WTC11 (cell line): Measurements from ENCODE around the gene ASIC5. TPM values are rescaled to one million over a fixed set of nuclear protein-coding genes. Genes with fewer than 3 reads are reported as not detected.

Experiments used
- ATAC-seq: fragments of 200-7000 bp; cut with Tn5 transposase; 2 replicates; pipeline ENCODE4 v1.10.0; 2021; ENCODE audit warnings: mild to moderate bottlenecking, moderate library complexity
- Bru-seq: library from RNA; stranded (reverse); fragments of 400-500 nt; gene quantifications from one replicate; lab custom pipeline; 2021; lab: Mats Ljungman, UMichigan
- CTCF ChIA-PET: fragments of 300-600 bp; sonication (Branson Sonifier 250); formaldehyde crosslinking; loops from one replicate; lab custom pipeline; 2021; ENCODE audit warnings: antibody characterized with exemption; lab: Charles Lee
- POLR2A ChIA-PET: fragments of 350-600 bp; sonication (Branson Sonifier 250); formaldehyde crosslinking; loops from one replicate; lab custom pipeline; 2021; ENCODE audit warnings: antibody characterized with exemption; lab: Charles Lee
- DNase-seq: peaks from one replicate; pipeline ENCODE4 v3.0.0; 2021; ENCODE audit warnings: low spot score
- H3K27ac Mint-ChIP-seq: 2 replicates; pipeline ENCODE4 v1.8.0; 2021; ENCODE audit warnings: mixed read lengths
- H3K27me3 Mint-ChIP-seq: 2 replicates; pipeline ENCODE4 v1.8.0; 2021; ENCODE audit warnings: low read depth, mild to moderate bottlenecking, moderate library complexity, mixed read lengths
- H3K36me3 Mint-ChIP-seq: 2 replicates; pipeline ENCODE4 v1.8.0; 2021; ENCODE audit warnings: mixed read lengths
- H3K4me1 Mint-ChIP-seq: 2 replicates; pipeline ENCODE4 v1.8.0; 2022; ENCODE audit warnings: mixed read lengths
- H3K4me3 Mint-ChIP-seq: 2 replicates; pipeline ENCODE4 v1.8.0; 2021; ENCODE audit warnings: mild to moderate bottlenecking, moderate library complexity, mixed read lengths
- H3K9me3 Mint-ChIP-seq: 2 replicates; pipeline ENCODE4 v1.8.0; 2021; ENCODE audit warnings: mixed read lengths
- EMX1 ChIP-seq: fragments of 250-450 bp; sonication (Bioruptor Pico); IDR thresholded peaks from 2 replicates; pipeline ENCODE4 v1.8.0; 2021; ENCODE audit warnings: mild to moderate bottlenecking
- FOXP1 ChIP-seq: sonication (generic); formaldehyde crosslinking; IDR thresholded peaks from 2 replicates; pipeline ENCODE4 v1.8.0; 2022; ENCODE audit warnings: missing genetic modification reagents, mild to moderate bottlenecking, moderate library complexity, borderline replicate concordance
- HMGA2 ChIP-seq: fragments of 250-450 bp; sonication (Bioruptor Pico); IDR thresholded peaks from 2 replicates; pipeline ENCODE4 v1.4.0; 2021; ENCODE audit warnings: mild to moderate bottlenecking, moderate library complexity
- NR3C1 ChIP-seq: sonication (generic); formaldehyde crosslinking; conservative IDR thresholded peaks from 2 replicates; pipeline ENCODE4 v1.8.1; 2023; ENCODE audit warnings: low read depth, mild to moderate bottlenecking, missing genetic modification reagents
- SMAD3 ChIP-seq: sonication (generic); formaldehyde crosslinking; IDR thresholded peaks from 2 replicates; pipeline ENCODE4 v1.8.0; 2022; ENCODE audit warnings: missing genetic modification reagents, mild to moderate bottlenecking, borderline replicate concordance
- TEAD1 ChIP-seq: sonication (generic); formaldehyde crosslinking; IDR thresholded peaks from 2 replicates; pipeline ENCODE4 v1.8.0; 2022; ENCODE audit warnings: mild to moderate bottlenecking, missing genetic modification reagents
- TP53 ChIP-seq: sonication (generic); formaldehyde crosslinking; IDR thresholded peaks from 2 replicates; pipeline ENCODE4 v1.8.1; 2023; ENCODE audit warnings: mild to moderate bottlenecking, missing genetic modification reagents
- ZNF121 ChIP-seq: sonication (generic); formaldehyde crosslinking; IDR thresholded peaks from 2 replicates; pipeline ENCODE4 v1.8.0; 2023; ENCODE audit warnings: missing genetic modification reagents
- ZNF423 ChIP-seq: fragments of 250-450 bp; sonication (Bioruptor Pico); IDR thresholded peaks from 2 replicates; pipeline ENCODE4 v2.1.2; 2022; ENCODE audit warnings: mild to moderate bottlenecking, moderate library complexity
- ZNF671 ChIP-seq: fragments of 250-450 bp; sonication (Bioruptor Pico); IDR thresholded peaks from 2 replicates; pipeline ENCODE4 v1.8.0; 2021; ENCODE audit warnings: mild to moderate bottlenecking
- long read RNA-seq, 3 experiments: library from RNA in 1 of 3; library from capped mRNA in 1 of 3; library from polyadenylated mRNA in 1 of 3; unstranded in 2 of 3; stranded (forward) in 1 of 3; transcript quantifications; one replicate each; pipeline ENCODE4 v2.0.0, GENCODE V29; 2021
- total RNA-seq: library from RNA; stranded (reverse); gene quantifications from 3 replicates; pipeline ENCODE4 v1.2.3, GENCODE V29; 2021
- TF ChIP-seq, protein P1 (sequence below): sonication (generic); formaldehyde crosslinking; IDR thresholded peaks from 2 replicates; pipeline ENCODE4 v1.8.1; 2023; ENCODE audit warnings: mild to moderate bottlenecking, missing genetic modification reagents, borderline replicate concordance
- TF ChIP-seq, protein P2 (sequence below): sonication (generic); formaldehyde crosslinking; IDR thresholded peaks from 2 replicates; pipeline ENCODE4 v1.8.0; 2022; ENCODE audit warnings: mild to moderate bottlenecking, missing genetic modification reagents
- TF ChIP-seq, protein P3 (sequence below): sonication (generic); formaldehyde crosslinking; IDR thresholded peaks from 2 replicates; pipeline ENCODE4 v1.8.0; 2023; ENCODE audit warnings: missing genetic modification reagents, mild to moderate bottlenecking, borderline replicate concordance
- TF ChIP-seq, protein P4 (sequence below): sonication (generic); formaldehyde crosslinking; IDR thresholded peaks from 2 replicates; pipeline ENCODE4 v1.8.1; 2023; ENCODE audit warnings: mild to moderate bottlenecking, missing genetic modification reagents, moderate library complexity
- TF ChIP-seq, protein P5 (sequence below): sonication (generic); formaldehyde crosslinking; IDR thresholded peaks from 2 replicates; pipeline ENCODE4 v1.8.0; 2022; ENCODE audit warnings: mild to moderate bottlenecking, missing genetic modification reagents
- TF ChIP-seq, protein P6 (sequence below): fragments of 200-600 bp; IDR thresholded peaks from 2 replicates; pipeline ENCODE4 v1.8.0; 2022; ENCODE audit warnings: antibody characterized with exemption

Gene ASIC5, protein sequence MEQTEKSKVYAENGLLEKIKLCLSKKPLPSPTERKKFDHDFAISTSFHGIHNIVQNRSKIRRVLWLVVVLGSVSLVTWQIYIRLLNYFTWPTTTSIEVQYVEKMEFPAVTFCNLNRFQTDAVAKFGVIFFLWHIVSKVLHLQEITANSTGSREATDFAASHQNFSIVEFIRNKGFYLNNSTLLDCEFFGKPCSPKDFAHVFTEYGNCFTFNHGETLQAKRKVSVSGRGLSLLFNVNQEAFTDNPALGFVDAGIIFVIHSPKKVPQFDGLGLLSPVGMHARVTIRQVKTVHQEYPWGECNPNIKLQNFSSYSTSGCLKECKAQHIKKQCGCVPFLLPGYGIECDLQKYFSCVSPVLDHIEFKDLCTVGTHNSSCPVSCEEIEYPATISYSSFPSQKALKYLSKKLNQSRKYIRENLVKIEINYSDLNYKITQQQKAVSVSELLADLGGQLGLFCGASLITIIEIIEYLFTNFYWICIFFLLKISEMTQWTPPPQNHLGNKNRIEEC
- total RNA-seq: not detected in 3 replicates
- not detected for Bru-seq, nascent RNA
- long read RNA-seq, experiment 1: 0 reads
- long read RNA-seq, experiment 2: 0 reads
- long read RNA-seq, experiment 3: 0 reads

DNA sequence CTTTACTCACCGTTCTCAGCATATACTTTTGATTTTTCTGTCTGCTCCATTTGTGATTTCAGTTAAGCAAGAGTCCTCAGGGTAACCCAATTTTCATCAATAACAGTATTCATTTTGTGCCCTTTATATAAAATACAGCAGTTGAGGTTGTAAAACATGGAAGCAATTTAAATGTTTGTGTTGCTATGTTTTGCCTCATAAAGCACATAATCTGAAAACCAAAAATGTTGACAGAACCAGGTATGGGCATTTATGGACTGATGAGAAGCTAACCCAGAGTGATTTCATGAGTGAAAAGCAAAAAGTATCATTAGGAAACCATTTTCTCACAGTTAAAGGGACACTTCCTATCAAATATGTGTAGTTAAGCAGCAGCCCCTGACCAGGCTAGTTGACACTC lies at the start of gene ASIC5:
Gene ASIC5, minus strand, starts transcription at position 101 of the 400 bp plus-strand sequence. Its CDS starts 51 bp downstream, at position 50.
- TF ChIP-seq, protein P1, sequence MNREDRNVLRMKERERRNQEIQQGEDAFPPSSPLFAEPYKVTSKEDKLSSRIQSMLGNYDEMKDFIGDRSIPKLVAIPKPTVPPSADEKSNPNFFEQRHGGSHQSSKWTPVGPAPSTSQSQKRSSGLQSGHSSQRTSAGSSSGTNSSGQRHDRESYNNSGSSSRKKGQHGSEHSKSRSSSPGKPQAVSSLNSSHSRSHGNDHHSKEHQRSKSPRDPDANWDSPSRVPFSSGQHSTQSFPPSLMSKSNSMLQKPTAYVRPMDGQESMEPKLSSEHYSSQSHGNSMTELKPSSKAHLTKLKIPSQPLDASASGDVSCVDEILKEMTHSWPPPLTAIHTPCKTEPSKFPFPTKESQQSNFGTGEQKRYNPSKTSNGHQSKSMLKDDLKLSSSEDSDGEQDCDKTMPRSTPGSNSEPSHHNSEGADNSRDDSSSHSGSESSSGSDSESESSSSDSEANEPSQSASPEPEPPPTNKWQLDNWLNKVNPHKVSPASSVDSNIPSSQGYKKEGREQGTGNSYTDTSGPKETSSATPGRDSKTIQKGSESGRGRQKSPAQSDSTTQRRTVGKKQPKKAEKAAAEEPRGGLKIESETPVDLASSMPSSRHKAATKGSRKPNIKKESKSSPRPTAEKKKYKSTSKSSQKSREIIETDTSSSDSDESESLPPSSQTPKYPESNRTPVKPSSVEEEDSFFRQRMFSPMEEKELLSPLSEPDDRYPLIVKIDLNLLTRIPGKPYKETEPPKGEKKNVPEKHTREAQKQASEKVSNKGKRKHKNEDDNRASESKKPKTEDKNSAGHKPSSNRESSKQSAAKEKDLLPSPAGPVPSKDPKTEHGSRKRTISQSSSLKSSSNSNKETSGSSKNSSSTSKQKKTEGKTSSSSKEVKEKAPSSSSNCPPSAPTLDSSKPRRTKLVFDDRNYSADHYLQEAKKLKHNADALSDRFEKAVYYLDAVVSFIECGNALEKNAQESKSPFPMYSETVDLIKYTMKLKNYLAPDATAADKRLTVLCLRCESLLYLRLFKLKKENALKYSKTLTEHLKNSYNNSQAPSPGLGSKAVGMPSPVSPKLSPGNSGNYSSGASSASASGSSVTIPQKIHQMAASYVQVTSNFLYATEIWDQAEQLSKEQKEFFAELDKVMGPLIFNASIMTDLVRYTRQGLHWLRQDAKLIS: no peak
- TF ChIP-seq ZNF423 (CRISPR knock-in tag) (no peak), EMX1 (no peak), ZNF121 (CRISPR knock-in tag) (no peak), HMGA2 (CRISPR knock-in tag) (no peak), NR3C1 (CRISPR knock-in tag) (no peak), TP53 (CRISPR knock-in tag) (no peak), ZNF671 (CRISPR knock-in tag) (no peak), FOXP1 (CRISPR knock-in tag) (no peak), SMAD3 (CRISPR knock-in tag) (no peak), TEAD1 (CRISPR knock-in tag) (no peak)
- TF ChIP-seq, protein P2, sequence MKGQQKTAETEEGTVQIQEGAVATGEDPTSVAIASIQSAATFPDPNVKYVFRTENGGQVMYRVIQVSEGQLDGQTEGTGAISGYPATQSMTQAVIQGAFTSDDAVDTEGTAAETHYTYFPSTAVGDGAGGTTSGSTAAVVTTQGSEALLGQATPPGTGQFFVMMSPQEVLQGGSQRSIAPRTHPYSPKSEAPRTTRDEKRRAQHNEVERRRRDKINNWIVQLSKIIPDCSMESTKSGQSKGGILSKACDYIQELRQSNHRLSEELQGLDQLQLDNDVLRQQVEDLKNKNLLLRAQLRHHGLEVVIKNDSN: no peak
- TF ChIP-seq, protein P3, sequence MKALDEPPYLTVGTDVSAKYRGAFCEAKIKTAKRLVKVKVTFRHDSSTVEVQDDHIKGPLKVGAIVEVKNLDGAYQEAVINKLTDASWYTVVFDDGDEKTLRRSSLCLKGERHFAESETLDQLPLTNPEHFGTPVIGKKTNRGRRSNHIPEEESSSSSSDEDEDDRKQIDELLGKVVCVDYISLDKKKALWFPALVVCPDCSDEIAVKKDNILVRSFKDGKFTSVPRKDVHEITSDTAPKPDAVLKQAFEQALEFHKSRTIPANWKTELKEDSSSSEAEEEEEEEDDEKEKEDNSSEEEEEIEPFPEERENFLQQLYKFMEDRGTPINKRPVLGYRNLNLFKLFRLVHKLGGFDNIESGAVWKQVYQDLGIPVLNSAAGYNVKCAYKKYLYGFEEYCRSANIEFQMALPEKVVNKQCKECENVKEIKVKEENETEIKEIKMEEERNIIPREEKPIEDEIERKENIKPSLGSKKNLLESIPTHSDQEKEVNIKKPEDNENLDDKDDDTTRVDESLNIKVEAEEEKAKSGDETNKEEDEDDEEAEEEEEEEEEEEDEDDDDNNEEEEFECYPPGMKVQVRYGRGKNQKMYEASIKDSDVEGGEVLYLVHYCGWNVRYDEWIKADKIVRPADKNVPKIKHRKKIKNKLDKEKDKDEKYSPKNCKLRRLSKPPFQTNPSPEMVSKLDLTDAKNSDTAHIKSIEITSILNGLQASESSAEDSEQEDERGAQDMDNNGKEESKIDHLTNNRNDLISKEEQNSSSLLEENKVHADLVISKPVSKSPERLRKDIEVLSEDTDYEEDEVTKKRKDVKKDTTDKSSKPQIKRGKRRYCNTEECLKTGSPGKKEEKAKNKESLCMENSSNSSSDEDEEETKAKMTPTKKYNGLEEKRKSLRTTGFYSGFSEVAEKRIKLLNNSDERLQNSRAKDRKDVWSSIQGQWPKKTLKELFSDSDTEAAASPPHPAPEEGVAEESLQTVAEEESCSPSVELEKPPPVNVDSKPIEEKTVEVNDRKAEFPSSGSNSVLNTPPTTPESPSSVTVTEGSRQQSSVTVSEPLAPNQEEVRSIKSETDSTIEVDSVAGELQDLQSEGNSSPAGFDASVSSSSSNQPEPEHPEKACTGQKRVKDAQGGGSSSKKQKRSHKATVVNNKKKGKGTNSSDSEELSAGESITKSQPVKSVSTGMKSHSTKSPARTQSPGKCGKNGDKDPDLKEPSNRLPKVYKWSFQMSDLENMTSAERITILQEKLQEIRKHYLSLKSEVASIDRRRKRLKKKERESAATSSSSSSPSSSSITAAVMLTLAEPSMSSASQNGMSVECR: no peak
- TF ChIP-seq, protein P4, sequence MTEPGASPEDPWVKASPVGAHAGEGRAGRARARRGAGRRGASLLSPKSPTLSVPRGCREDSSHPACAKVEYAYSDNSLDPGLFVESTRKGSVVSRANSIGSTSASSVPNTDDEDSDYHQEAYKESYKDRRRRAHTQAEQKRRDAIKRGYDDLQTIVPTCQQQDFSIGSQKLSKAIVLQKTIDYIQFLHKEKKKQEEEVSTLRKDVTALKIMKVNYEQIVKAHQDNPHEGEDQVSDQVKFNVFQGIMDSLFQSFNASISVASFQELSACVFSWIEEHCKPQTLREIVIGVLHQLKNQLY: no peak
- TF ChIP-seq, protein P5, sequence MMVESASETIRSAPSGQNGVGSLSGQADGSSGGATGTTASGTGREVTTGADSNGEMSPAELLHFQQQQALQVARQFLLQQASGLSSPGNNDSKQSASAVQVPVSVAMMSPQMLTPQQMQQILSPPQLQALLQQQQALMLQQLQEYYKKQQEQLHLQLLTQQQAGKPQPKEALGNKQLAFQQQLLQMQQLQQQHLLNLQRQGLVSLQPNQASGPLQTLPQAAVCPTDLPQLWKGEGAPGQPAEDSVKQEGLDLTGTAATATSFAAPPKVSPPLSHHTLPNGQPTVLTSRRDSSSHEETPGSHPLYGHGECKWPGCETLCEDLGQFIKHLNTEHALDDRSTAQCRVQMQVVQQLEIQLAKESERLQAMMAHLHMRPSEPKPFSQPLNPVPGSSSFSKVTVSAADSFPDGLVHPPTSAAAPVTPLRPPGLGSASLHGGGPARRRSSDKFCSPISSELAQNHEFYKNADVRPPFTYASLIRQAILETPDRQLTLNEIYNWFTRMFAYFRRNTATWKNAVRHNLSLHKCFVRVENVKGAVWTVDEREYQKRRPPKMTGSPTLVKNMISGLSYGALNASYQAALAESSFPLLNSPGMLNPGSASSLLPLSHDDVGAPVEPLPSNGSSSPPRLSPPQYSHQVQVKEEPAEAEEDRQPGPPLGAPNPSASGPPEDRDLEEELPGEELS (CRISPR knock-in tag): no peak
- TF ChIP-seq, protein P6, sequence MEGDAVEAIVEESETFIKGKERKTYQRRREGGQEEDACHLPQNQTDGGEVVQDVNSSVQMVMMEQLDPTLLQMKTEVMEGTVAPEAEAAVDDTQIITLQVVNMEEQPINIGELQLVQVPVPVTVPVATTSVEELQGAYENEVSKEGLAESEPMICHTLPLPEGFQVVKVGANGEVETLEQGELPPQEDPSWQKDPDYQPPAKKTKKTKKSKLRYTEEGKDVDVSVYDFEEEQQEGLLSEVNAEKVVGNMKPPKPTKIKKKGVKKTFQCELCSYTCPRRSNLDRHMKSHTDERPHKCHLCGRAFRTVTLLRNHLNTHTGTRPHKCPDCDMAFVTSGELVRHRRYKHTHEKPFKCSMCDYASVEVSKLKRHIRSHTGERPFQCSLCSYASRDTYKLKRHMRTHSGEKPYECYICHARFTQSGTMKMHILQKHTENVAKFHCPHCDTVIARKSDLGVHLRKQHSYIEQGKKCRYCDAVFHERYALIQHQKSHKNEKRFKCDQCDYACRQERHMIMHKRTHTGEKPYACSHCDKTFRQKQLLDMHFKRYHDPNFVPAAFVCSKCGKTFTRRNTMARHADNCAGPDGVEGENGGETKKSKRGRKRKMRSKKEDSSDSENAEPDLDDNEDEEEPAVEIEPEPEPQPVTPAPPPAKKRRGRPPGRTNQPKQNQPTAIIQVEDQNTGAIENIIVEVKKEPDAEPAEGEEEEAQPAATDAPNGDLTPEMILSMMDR: no peak
- TF ChIP-seq, all 79 proteins: peak for 0
- Mint-ChIP-seq H3K4me1 (no peaks in the 10 kb centered on the region), H3K36me3 (peaks cover 25% of the 10 kb centered on the region), H3K27ac (no peak within 1 kb of the TSS), H3K4me3 (no peak within 1 kb of the TSS), H3K27me3 (no peaks in the 10 kb centered on the region), H3K9me3 (peaks cover 53% of the 10 kb centered on the region)
- POLR2A ChIA-PET: interaction anchor here (0.8 kb wide), 1 partner anchor 12 kb away, joined by 3 read pairs; no protein-coding TSS in a partner anchor
- no peak for ATAC-seq
- CTCF ChIA-PET: no interaction called here
- DNase-seq: no peak
